MCF 10A (cell line): ENCODE measurements around the gene SSH2. TPM values are rescaled to one million over a fixed set of nuclear protein-coding genes. Genes with fewer than 3 reads are reported as not detected.

Experiments
- BruUV-seq: library from RNA; stranded (reverse); fragments of 400-500 nt; replicated peaks from 2 replicates; lab custom pipeline; 2021; lab: Mats Ljungman, UMichigan
- CTCF ChIA-PET: fragments of 300-600 bp; sonication (Branson Sonifier 250); formaldehyde crosslinking; extraction: SDS; loops from one replicate; lab custom pipeline; 2021; ENCODE audit warnings: antibody characterized with exemption, inconsistent platforms; lab: Yijun Ruan, JAX
- POLR2A ChIA-PET: fragments of 300-600, 350-650 bp; sonication (Branson Sonifier 250); formaldehyde crosslinking; extraction: SDS; loops from one replicate; lab custom pipeline; 2020; ENCODE audit warnings: antibody characterized with exemption, inconsistent platforms; lab: Yijun Ruan, JAX
- DNase-seq: peaks from one replicate; pipeline ENCODE4 v3.0.0-alpha.2; 2018; ENCODE audit not compliant: unreplicated experiment
- H3K27ac Mint-ChIP-seq: one replicate; pipeline ENCODE4 v1.8.0; 2022; ENCODE audit warnings: mild to moderate bottlenecking, low read depth, mixed read lengths; ENCODE audit not compliant: unreplicated experiment
- H3K27me3 Mint-ChIP-seq: one replicate; pipeline ENCODE4 v1.8.0; 2022; ENCODE audit warnings: mixed read lengths; ENCODE audit not compliant: insufficient read depth, unreplicated experiment
- H3K36me3 Mint-ChIP-seq: one replicate; pipeline ENCODE4 v1.8.0; 2022; ENCODE audit warnings: mild to moderate bottlenecking, moderate library complexity, mixed read lengths; ENCODE audit not compliant: insufficient read depth, unreplicated experiment
- H3K4me1 Mint-ChIP-seq: one replicate; pipeline ENCODE4 v1.8.0; 2022; ENCODE audit warnings: mixed read lengths; ENCODE audit not compliant: insufficient read depth, unreplicated experiment
- H3K4me3 Mint-ChIP-seq: one replicate; pipeline ENCODE4 v1.8.0; 2022; ENCODE audit warnings: mild to moderate bottlenecking, moderate library complexity, mixed read lengths; ENCODE audit not compliant: unreplicated experiment
- H3K9me3 Mint-ChIP-seq: one replicate; pipeline ENCODE4 v1.8.0; 2022; ENCODE audit warnings: mixed read lengths; ENCODE audit not compliant: unreplicated experiment
- intact Hi-C: fragments of 100-400 bp; cut with micrococcal nuclease; formaldehyde crosslinking; loops from 2 replicates; pipeline ENCODE4 v1.14.1; 2022
- total RNA-seq: library from RNA; stranded (reverse); gene quantifications from 2 replicates; pipeline ENCODE4 v1.2.3, GENCODE V29; 2022
- TF ChIP-seq, protein P1 (sequence below): fragments of 200-600 bp; IDR thresholded peaks from one replicate; pipeline ENCODE4 v1.8.0; 2022; ENCODE audit warnings: antibody characterized with exemption, mild to moderate bottlenecking; ENCODE audit not compliant: unreplicated experiment

The SSH2 gene
- total RNA-seq, 1 experiment from 2014 or later, result 21.9 TPM

GRCh38 chr17:29683481-29683880 is 246.5 kb downstream of the SSH2 start:
- ChIA-PET POLR2A (interaction anchor here (0.9 kb wide), 1 partner anchor 9 kb away, joined by 3 read pairs; no protein-coding TSS in a partner anchor), CTCF (no interaction called here)
- TF ChIP-seq, protein P1, sequence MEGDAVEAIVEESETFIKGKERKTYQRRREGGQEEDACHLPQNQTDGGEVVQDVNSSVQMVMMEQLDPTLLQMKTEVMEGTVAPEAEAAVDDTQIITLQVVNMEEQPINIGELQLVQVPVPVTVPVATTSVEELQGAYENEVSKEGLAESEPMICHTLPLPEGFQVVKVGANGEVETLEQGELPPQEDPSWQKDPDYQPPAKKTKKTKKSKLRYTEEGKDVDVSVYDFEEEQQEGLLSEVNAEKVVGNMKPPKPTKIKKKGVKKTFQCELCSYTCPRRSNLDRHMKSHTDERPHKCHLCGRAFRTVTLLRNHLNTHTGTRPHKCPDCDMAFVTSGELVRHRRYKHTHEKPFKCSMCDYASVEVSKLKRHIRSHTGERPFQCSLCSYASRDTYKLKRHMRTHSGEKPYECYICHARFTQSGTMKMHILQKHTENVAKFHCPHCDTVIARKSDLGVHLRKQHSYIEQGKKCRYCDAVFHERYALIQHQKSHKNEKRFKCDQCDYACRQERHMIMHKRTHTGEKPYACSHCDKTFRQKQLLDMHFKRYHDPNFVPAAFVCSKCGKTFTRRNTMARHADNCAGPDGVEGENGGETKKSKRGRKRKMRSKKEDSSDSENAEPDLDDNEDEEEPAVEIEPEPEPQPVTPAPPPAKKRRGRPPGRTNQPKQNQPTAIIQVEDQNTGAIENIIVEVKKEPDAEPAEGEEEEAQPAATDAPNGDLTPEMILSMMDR, result no peak
- H3K4me3 Mint-ChIP-seq, result no peak overlapping the region
- no peaks in the 10 kb centered on the region for H3K9me3 Mint-ChIP-seq
- DNase-seq, result no peak
- H3K36me3 Mint-ChIP-seq, result peaks cover 6% of the 10 kb centered on the region
- H3K27ac Mint-ChIP-seq, result no peak overlapping the region
- intact Hi-C loops, result no loop called here
- no peaks in the 10 kb centered on the region for H3K4me1 Mint-ChIP-seq
- no TSS peak for BruUV-seq
- H3K27me3 Mint-ChIP-seq, result no peaks in the 10 kb centered on the region

GRCh38 chr17:29682987-29683386 is 247.0 kb downstream of the SSH2 start:
- H3K27ac Mint-ChIP-seq, result no peak overlapping the region
- POLR2A ChIA-PET, result interaction anchor here (0.9 kb wide), 1 partner anchor 9 kb away, joined by 3 read pairs; no protein-coding TSS in a partner anchor
- CTCF ChIA-PET, result interaction anchor here (0.5 to 1.0 kb wide), 2 partner anchors 54 to 248 kb away, joined by 3 read pairs; no protein-coding TSS in a partner anchor

GRCh38 chr17:29682054-29682453 is 248.0 kb downstream of the SSH2 start:
- Mint-ChIP-seq H3K4me1 (no peaks in the 10 kb centered on the region), H3K4me3 (no peak overlapping the region), H3K36me3 (peaks cover 2% of the 10 kb centered on the region), H3K27me3 (no peaks in the 10 kb centered on the region), H3K27ac (no peak overlapping the region), H3K9me3 (no peaks in the 10 kb centered on the region)
- TF ChIP-seq, protein P1, result no peak
- CTCF ChIA-PET, result interaction anchor here (0.6 to 1.6 kb wide), 5 partner anchors 29 to 373 kb away, joined by 3 to 10 read pairs (median 3); no protein-coding TSS in a partner anchor
- no TSS peak for BruUV-seq
- DNase-seq, result no peak
- POLR2A ChIA-PET, result interaction anchor here (1.3 kb wide), 1 partner anchor 10 kb away, joined by 3 read pairs; no protein-coding TSS in a partner anchor
- intact Hi-C loops, result no loop called here

More at GRCh38 chr17:29682987-29683386, 247.0 kb downstream of the SSH2 start:
- TF ChIP-seq, protein P1, result no peak
- Mint-ChIP-seq H3K4me1 (no peaks in the 10 kb centered on the region), H3K36me3 (peaks cover under 1% of the 10 kb centered on the region), H3K4me3 (no peak overlapping the region), H3K9me3 (no peaks in the 10 kb centered on the region), H3K27me3 (no peaks in the 10 kb centered on the region)
- intact Hi-C loops, result no loop called here
- BruUV-seq, result no TSS peak
- no peak for DNase-seq

GRCh38 chr17:29677824-29678223 is 252.2 kb downstream of the SSH2 start:
- POLR2A ChIA-PET, result interaction anchor here (0.8 kb wide), 1 partner anchor 10 kb away, joined by 3 read pairs; no protein-coding TSS in a partner anchor
- H3K9me3 Mint-ChIP-seq, result no peaks in the 10 kb centered on the region
- no peak overlapping the region for H3K27ac Mint-ChIP-seq
- peaks cover 5% of the 10 kb centered on the region for H3K36me3 Mint-ChIP-seq
- CTCF ChIA-PET, result interaction anchor here (0.5 to 0.8 kb wide), 3 partner anchors 11 to 46 kb away, joined by 3 to 6 read pairs (median 4); no protein-coding TSS in a partner anchor
- no peak for DNase-seq
- H3K27me3 Mint-ChIP-seq, result no peaks in the 10 kb centered on the region
- intact Hi-C loops, result no loop called here
- TF ChIP-seq, protein P1, result no peak
- no TSS peak for BruUV-seq
- H3K4me3 Mint-ChIP-seq, result no peak overlapping the region
- H3K4me1 Mint-ChIP-seq, result no peaks in the 10 kb centered on the region
